ENCODE data around the gene MESD. TPM values are rescaled to one million over a fixed set of nuclear protein-coding genes. Genes with fewer than 3 reads are reported as not detected.

MESD gene
- total RNA-seq, 4 donors from 2014 or later = 20.3 to 48.7 (median 27.1) TPM

DNA sequence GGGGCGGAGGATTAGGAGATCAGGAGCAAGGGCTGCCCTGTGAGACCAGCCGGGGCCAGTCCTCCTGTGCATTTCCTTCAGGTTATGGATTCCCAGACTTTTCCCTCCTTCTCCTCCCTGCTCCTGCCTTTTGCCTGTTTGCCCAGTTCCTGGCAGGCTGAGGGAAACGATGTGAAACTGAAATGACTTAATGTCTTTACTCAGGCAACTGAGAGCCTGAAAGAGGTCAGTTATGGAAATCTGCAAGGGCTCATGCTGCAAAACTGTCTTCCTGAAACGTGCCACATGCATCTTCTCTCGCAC lies 57.2 kb downstream of the MESD start:
- no peaks in the 10 kb centered on the region for H3K9me3 ChIP-seq
- DNase-seq = no peak
- no peaks in the 10 kb centered on the region for H3K27me3 ChIP-seq
- H3K4me1 ChIP-seq = no peaks in the 10 kb centered on the region
- no peak overlapping the region for H3K4me3 ChIP-seq
- no peaks in the 10 kb centered on the region for H3K36me3 ChIP-seq
- no peak for TF ChIP-seq POLR2A (IDR thresholded peaks at IDR 0.05)
- TF ChIP-seq, protein P1, sequence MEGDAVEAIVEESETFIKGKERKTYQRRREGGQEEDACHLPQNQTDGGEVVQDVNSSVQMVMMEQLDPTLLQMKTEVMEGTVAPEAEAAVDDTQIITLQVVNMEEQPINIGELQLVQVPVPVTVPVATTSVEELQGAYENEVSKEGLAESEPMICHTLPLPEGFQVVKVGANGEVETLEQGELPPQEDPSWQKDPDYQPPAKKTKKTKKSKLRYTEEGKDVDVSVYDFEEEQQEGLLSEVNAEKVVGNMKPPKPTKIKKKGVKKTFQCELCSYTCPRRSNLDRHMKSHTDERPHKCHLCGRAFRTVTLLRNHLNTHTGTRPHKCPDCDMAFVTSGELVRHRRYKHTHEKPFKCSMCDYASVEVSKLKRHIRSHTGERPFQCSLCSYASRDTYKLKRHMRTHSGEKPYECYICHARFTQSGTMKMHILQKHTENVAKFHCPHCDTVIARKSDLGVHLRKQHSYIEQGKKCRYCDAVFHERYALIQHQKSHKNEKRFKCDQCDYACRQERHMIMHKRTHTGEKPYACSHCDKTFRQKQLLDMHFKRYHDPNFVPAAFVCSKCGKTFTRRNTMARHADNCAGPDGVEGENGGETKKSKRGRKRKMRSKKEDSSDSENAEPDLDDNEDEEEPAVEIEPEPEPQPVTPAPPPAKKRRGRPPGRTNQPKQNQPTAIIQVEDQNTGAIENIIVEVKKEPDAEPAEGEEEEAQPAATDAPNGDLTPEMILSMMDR (IDR thresholded peaks at IDR 0.05) = no peak
- peak overlapping the region in 1 of 4 donors; percentile 37 for H3K27ac ChIP-seq

DNA sequence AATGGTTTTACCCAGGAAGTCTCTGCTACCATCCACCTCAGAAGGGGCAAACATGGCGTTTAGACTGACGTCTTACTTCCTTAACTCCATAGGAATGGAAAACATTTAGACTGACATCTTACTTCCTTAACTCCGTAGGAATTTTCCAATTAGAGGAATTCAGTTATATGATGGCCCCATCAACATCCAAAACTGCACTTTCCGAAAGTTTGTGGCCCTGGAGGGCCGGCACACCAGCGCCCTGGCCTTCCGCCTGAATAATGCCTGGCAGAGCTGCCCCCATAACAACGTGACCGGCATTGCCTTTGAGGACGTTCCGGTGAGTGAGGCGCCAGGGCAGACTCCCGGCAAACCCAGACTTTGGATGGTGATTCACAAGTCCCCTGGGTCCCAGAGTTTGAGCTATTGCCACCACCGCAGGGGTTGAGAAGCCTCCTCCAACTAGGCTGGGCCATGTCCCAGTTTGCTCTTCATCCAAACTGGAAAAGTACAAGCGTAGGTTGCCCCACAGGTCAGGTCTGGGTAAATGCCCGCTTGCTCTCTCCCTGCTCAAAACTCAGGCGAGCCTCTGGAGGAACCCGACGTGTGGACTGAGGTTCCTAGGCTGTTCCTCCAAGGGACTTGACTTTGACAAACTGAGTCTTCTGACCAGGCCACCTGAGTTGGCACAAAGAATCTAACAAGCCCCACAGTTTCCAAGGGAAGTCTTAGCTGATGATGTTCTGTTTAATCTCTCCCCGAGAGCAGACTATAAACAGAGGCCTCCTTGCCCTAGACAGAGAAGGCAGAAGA lies 57.7 kb downstream of the MESD start:
- TF ChIP-seq, protein P1 (IDR thresholded peaks at IDR 0.05) = no peak
- TF ChIP-seq POLR2A (IDR thresholded peaks at IDR 0.05) = no peak
- DNase-seq = no peak
- H3K4me1 ChIP-seq = no peaks in the 10 kb centered on the region
- H3K27ac ChIP-seq = peak overlapping the region in 1 of 4 donors; percentile 37
- no peaks in the 10 kb centered on the region for H3K27me3 ChIP-seq
- H3K4me3 ChIP-seq = no peak overlapping the region
- H3K36me3 ChIP-seq = no peaks in the 10 kb centered on the region
- no peaks in the 10 kb centered on the region for H3K9me3 ChIP-seq

DNA sequence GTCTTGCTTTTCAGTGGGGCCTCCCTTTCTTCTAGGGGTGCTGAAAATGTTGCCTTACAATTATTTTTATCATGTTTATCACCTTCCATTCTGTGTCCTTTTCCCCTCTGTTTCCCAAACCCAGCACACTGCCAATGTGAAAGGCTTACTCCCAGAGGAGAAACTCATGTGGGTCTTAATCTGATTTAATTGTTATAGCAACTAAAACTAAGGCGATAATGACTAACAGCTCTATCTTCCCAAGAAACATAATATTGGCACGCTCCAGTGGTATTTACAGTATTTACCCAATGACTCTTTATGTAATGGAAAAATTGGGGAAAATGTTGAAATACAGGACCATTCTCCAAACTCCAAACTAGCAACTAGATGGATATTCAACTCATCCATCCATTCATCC lies 58.4 kb downstream of the MESD start:
- H3K27ac ChIP-seq = no peak overlapping the region
- TF ChIP-seq, protein P1 (IDR thresholded peaks at IDR 0.05) = no peak
- TF ChIP-seq POLR2A (IDR thresholded peaks at IDR 0.05) = no peak

DNA sequence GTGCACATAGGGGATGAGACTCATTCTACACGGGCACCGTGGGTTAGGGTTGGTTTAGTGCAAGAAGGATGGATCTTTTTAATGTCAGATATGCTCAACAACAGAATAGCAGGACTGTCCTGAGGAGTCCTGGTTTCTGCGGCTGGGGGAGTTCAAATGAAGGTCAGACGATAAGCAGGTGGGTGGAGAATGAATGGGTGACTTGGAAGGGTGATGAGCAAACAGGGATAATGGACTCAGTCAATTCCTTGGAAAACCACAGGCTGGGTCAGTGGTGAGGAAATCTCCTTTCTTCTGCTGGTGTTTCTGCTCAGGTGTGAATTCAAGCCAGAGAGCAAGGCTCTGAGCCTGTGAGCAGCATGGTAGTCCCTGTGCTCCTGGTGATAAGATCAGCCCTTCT lies 59.9 kb downstream of the MESD start:
- H3K27me3 ChIP-seq = no peaks in the 10 kb centered on the region
- no peaks in the 10 kb centered on the region for H3K36me3 ChIP-seq
- no peak overlapping the region for H3K4me3 ChIP-seq
- H3K4me1 ChIP-seq = no peaks in the 10 kb centered on the region
- TF ChIP-seq, protein P1 (IDR thresholded peaks at IDR 0.05) = no peak
- no peak for TF ChIP-seq POLR2A (IDR thresholded peaks at IDR 0.05)
- no peak overlapping the region for H3K27ac ChIP-seq
- no peak for DNase-seq
- no peaks in the 10 kb centered on the region for H3K9me3 ChIP-seq

More for the DNA sequence above, 58.4 kb downstream of the MESD start:
- H3K4me3 ChIP-seq = no peak overlapping the region
- H3K9me3 ChIP-seq = no peaks in the 10 kb centered on the region
- DNase-seq = no peak
- H3K36me3 ChIP-seq = no peaks in the 10 kb centered on the region
- no peaks in the 10 kb centered on the region for H3K27me3 ChIP-seq
- H3K4me1 ChIP-seq = no peaks in the 10 kb centered on the region

DNA sequence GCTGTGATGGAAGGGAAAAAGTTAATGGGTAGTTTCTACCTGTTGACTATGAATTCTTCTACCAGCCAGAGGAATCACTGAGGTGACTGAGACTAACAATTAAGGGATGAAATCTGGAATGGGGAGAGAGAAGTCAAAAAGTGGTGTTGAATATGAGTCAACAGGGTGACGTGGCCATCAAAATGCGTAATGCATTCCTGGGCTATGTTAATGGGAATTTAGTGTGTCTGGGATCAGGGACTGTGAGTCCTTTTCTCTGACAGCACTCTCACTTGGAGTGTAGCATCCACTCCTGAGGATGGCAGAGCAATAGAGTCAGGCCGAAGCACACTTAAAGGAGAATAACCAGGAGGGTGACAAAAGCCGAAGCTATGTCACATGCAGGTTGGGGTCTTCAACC lies 60.4 kb downstream of the MESD start:
- no peak overlapping the region for H3K27ac ChIP-seq
- H3K36me3 ChIP-seq = no peaks in the 10 kb centered on the region
- DNase-seq = no peak
- TF ChIP-seq, protein P1 (IDR thresholded peaks at IDR 0.05) = no peak
- no peak for TF ChIP-seq POLR2A (IDR thresholded peaks at IDR 0.05)
- H3K4me1 ChIP-seq = no peaks in the 10 kb centered on the region
- H3K4me3 ChIP-seq = no peak overlapping the region
- no peaks in the 10 kb centered on the region for H3K27me3 ChIP-seq
- H3K9me3 ChIP-seq = no peaks in the 10 kb centered on the region

All from Peyer's patch (tissue), 4 donors.